Stimulated activated CD4-positive, alpha-beta T cell treated with anti-CD3 and anti-CD28 coated beads, Interleukin-15, amount 100 ng/mL, for 1 hour (primary cell): ENCODE data around the gene QRICH2.
"Not testable (repeated sequence)": the region's sequence is repeated elsewhere in the genome, so short reads cannot be mapped to it uniquely, and the experiment has no call there.

Experiments
- DNase-seq, 2 donors: peaks; one replicate each; pipeline ENCODE4 v3.0.0-alpha.2; 2020; ENCODE audit warnings: low read depth in 1 of 2, low spot score in 1 of 2

Gene QRICH2

DNA sequence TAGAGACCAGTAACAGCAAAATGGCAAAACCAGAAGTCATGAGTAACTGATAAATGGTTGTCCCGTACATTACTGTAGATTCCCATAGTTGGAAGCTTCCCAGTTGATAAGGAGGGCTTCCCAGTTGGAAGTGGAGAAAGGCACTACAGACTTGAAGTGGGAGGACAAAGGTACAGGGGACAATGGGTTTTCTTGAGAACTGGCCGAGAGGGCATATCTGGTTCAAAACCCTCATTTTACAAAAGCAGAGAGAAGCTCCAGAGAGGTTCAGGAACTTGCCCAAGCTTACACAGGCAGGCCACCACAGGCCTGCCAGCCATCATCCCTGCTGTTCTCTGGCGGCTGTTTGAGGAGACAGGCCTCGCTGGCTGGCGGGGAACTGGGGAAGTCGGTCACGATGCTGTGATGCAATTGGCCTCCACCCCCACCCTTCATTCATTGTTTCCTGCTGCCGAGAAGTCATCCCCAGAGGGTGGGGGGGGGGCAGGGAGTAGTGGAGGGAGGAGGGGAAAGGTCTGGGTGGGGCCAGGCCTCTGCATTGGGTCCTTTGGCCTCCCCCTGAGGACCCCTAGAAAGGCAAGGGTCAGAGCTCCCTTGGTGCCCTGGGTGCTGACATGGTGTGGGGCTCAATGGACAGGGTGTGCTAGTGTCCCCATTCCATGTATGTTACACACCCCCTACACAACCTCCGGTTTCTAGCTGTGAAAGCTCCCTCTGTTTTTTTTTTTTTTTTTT is 39.9 kb downstream of the QRICH2 start:
- DNase-seq: peak; percentile 44 to 54

DNA sequence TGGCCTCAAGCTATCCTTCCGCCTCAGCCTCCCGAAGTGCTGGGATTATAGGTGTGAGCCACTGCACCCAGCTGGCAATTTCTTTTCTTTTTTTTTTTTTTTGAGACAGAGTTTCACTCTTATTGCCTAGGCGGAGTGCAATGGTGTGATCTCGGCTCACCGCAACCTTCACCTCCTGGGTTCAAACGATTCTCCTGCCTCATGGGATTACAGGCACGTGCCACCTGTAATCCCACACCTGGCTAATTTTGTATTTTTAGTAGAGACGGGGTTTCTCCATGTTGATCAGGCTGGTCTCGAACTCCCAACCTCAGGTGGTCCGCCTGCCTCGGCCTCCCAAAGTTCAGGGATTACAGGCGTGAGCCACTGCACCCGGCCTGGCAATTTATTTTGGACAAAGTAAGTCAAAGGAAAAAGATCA is 40.5 kb downstream of the QRICH2 start:
- not testable (repeated sequence) for DNase-seq

DNA sequence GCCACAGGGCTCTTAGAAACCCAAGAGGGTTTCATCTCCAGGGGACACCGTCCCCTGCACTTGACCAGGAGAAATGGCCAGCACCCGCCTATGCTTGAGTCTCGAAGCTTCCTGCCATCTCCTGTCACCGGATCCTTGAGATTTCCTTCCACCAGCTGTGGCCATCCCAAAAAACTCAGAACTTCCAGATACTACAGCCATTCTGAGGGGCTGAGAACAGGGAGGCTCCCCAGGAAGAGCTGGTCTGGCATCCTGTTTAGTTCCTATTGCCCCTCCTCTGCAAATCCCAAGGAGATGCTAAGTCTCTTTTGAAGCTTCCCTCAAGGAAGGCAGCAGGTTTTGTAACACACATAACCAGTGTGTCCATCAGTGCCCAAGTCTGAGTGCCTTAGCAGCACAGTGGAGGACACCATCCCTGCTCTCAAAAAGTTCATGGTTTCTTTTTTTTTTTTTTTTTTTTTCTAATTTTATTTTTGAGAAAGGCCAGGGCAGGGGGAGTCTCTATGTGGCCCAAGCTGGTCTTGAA is 41.0 kb downstream of the QRICH2 start:
- no peak for DNase-seq

DNA sequence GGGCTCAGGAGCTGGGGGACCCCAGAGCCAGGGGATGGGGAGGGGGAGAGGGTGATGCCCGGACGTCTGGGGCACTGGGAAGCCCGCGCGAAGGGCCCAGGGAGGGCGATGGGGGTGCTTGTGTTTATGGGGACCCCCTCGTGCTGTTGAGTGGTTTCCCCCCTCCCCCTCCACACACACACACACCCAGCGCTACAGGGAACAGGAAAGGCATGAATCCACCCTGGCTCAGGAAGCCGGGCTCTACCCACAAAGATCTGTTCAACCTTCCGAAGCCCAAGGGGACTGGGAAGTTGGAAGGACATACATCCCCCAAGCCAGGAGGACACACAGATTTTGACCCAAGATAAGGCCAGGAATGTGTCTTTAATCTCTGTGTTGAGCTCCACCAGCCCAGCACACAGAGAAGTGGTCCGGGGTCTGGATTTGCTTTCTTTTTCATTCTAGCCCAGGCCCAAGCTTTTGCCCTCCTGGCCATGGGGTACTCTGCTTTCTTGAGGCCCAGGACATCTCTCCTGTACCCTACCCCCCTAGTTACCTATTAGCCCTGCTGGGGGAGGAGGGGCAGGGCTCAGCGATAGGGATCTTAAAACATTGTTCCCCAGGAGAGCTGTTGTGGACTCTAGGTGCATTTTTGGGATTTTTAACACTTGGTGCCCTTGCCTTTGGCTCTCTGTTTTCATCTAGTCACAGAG is 41.7 kb downstream of the QRICH2 start:
- no peak for DNase-seq

DNA sequence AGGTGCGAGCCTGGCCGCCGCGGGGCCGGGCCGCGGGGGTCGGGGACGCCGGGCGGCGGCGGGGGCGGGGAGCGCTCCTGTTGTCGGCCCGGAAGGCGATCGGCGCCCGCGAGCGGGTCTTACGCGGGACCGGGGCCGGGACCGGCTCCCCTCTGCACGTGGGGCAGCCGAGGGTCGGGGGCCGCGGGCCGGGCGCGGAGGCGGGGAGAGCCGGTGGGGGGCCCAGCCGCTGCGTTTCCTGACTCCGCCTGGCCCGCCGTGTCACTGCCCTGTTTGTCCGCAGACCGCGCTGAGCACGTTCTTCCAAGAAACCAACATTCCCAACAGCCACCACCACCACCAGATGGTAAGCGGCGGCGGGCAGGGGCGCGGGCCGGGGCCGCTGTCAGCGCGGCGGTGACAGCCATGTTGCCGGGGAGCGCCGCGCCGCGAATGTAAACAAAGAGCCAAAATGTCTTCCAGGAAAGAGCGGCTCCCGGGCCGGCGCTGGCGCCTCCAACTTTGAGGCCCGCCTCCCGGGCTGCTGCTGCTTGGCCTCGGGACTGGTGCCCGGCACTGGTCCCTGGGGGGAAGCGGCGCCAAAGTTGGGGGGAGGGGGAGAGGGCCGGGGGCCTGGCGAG is 42.3 kb downstream of the QRICH2 start:
- peak in 1 of 2 donors; percentile 30 for DNase-seq

DNA sequence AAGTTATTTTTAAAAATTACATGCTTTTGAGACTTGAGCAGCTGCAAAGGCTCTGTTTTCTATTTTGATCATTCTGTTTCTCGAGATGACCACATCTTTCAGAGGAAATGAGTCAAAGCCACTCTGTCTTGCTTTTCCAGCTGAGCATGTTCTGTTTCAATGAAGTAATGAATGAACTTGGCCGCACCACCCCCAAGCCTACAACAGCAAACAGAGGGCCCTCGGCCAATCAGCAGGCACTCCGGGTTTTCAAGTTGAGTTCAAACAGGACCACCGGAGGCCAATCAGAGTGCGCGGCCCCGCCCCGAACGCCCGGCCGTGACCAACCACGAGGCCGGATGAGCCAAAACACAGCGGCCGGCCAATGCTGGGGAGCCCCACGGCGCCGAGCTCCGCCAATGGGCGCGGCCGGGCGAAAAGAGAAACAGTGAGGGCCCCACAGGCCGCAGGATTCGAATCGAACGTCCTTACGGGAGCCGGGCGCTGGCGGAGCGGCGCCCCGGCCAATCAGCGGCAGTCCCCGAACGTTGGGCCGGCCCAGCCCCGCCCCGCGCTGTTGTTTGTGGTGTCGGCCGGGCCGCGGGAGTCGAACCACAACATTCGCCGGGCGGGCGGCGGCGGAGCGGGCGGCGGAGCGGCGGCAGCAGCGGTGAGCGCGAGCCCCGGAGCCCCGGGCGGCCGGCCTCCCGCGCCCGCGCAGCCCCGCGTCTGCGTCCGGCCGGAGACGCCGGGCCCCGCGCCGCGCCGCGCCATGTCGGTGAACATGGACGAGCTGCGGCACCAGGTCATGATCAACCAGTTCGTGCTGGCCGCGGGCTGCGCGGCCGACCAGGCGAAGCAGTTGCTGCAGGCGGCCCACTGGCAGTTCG is 43.1 kb downstream of the QRICH2 start, which contains the start of gene UBALD2:
TSS of gene UBALD2 (plus strand) at position 594 of the 869 bp plus-strand sequence. CDS start at position 752, 158 bp downstream.
- peak; percentile 96 to 99 for DNase-seq

DNA sequence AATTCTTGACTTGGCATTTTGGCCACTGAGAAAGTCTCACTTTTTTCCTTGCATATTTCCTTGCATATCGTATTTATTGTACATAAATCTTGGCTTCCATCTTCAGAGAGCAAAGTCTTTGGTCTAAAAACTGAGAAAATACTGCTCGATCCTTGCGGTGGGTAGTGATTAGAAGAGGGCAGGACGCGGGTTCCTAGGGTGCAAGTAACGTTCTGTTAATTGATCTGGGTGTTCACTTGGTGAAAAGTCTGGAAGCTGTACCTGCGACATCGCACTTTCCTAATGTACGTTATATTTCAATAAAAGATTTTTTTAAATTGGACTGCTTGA is 43.7 kb downstream of the QRICH2 start:
- no peak for DNase-seq

DNA sequence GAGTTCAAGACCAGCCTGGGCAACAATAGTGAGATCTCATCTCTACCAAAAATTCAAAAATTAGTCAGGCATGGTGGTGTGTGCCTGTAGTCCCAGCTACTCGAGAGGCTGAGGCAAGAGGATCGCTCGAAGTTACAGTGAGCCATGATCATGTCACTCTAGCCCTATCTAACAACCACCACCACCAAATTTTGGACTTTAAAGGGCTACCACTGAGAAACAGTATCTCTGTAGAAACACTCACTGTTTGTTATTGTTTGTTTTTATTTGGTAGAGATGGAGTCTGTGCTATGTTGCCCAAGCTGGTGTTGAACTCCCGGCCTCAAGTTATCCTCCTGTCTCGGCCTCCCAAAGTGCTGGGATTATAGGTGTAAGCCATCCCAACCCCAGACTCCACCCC is 44.2 kb downstream of the QRICH2 start:
- no peak for DNase-seq

DNA sequence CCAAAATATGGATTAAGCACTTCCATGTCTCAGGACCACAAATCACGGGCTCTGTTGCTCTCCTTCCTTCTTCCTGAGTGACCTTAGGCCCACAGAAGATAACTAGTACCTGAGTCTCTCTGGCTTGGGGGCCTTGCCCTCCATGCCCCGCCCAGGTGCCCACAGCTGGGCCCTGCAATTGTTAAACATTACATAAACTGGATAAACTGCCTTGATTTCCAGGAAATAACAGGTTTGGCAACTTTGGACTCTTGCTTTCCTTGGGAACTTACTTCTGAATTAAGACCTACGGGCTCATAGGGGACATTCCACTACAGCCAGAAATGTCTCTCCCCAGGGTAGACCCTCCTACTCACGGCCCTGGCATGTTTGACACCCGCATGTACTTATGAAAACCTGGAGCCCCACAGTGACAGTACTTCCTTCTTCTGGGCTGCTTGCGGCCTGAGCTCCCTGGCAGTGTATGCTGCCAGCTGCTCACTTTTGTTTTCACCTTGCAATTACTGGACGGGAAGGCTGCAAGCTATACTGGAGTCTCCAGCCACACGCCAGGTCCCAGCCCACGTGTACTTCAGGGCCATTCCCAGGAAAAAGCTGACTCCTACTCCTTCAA is 45.2 kb downstream of the QRICH2 start:
- no peak for DNase-seq

DNA sequence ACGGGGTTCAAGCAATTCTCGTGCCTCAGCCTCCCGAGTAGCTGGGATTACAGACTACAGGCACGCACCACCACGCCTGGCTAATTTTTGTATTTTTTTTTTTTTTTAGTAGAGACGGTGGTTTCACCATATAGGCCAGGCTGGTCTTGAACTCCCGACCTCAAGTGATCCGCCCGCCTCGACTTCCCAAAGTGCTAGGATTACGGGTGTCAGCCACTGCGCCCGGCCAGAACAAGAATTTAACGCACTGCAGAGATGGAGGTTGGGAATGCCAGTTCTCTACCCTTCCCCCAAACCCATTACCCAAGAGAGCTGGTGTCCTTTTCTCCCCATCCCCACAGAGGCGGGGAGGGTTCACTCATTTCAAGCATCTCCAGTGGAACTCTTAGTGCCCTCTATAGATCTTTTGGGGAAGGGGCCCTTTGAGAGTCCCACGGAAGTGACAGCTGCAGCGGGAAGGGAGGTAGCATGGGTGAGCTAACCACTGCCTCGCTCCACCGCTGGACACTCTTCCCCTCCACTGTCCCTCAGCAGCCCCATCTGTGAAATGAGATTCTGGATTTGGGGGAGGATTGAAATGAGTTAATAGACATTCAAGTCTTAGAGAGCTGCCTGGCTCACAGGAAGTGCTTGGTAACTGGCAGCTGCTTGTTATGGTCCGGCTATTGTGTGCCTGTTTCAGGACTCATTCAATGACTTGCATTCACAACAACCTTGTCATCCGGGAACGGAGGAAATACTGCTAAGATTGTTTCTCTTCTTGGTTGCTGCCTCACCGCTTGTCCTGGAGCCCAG is 46.5 kb downstream of the QRICH2 start:
- DNase-seq: no peak

DNA sequence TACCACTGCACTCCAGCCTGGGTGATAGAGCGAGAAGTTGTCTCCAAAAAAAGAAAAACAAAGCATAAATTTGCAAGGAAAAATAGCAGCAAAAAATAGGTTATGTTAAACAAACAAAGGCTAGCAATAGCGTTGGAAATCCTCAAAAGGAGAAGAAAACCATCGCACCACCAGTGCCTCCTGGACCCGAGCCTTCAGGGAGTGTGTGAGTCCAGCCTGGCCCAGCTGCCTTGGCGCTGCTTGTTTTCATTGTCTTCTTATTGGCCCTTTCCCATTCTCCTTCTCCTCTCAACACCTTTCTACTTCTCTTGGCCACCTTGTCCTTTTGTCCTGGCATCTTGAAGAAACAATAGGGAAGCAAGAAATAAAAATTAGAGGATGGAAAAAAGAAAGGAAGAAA is 47.4 kb downstream of the QRICH2 start:
- DNase-seq: no peak

DNA sequence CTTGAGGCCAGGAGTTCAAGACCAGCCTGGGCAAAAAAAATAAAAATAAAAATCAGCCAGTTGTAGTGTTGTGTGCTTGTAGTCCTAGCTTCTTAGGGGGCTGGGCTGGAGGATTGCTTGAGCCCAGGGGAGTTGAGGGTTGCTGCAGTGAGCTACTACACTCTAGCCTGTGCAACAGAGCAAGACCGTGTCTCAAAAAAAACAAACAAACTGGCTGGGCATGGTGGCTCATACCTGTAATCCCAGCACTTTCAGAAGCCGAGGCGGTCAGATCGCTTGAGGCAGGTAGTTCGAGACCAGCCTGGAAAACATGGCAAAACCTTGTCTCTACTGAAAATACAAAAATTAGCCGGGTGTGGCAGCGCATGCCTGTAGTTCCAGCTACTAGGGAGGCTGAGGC is 47.9 kb downstream of the QRICH2 start:
- no peak for DNase-seq

DNA sequence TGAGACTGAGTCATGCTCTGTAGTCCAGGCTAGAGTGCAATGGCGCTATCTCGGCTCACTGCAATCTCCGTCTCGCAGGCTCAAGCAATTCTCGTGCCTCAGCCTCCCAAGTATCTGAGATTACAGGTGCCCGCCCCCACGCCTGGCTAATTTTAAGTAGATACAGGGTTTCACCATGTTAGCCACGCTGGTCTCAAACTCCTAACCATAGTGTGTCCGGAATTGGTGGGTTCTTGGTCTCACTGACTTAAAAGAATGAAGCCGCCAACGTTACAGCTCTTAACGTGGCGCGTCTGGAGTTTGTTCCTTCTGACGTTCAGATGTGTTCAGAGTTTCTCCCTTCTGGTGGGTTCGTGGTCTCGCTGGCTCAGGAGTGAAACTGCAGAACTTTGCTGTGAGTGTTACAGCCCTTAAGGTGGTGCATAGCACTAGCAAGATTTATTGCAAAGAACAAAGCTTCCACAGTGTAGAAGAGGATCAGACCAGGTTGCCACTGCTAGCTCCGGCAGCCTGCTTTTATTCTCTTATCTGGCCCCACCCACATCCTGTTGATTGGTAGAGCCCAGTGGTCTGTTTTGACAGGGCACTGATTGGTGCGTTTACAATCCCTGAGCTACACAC is 51.5 kb downstream of the QRICH2 start:
- not testable (repeated sequence) for DNase-seq

DNA sequence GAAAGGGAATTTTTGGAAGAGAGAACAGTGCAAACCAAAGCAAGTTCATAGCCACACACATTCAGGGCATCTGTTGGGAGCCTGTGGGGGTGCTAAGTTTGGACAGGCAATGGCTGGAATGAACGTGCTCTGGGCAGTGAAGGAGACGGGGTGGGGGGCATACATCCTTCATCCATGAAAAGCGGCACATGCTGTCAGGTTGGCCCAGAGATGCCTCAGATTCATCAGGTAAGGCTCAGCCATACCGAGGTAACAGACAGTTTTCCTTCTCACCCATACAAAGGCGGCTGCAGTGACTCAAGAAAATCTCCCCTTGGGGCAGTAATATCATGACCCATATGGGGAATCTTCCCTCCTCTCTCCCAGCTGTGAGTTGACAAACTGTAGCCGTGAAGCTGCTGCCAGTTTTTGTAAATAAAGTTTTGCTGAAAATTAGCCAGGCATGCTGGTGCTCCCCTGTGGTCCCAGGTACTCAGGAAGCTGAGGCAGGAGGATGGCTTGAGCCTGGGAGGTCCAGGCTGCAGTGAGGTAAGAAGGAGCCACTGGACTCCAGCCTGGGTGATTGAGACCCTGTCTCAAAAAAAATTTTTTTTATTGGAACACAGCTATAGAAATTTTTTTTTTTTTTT is 52.2 kb downstream of the QRICH2 start:
- no peak for DNase-seq

DNA sequence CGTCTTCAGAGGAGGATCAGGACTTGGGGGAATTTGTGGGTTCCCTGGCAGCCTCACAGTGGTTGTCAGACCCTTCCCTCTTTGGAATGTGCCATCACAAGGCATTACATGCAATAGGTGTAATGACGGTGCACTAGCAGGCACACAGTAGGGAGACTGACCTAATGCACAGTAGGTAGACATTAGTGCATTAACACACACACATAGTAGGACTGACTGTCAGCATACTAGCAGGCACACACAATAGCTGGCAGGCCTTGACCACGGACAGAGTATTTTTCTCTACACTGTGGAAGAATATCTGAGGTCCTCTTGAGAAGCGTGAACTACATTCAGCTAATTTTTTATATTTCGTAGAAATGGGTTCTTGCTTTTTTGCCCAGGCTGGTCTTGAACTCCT is 53.8 kb downstream of the QRICH2 start:
- no peak for DNase-seq

DNA sequence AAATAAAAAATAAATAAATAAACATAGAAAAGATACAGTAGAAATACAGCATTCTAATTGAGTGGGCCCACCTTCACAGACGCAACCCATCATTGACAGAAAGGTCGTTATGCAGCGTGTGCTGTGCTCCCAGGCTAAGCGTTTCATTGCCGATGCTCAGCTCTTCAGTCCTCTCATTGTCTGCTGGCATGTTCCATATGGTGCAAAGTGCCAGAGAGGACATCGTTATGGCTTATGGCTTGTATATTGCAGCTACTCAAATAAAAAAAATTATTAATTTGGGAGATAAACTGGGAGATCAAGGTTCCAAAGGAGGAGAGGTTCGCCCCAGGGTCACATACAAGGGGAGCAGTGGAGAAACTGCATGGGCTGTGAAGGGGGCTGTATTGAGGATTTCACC is 54.2 kb downstream of the QRICH2 start:
- no peak for DNase-seq

DNA sequence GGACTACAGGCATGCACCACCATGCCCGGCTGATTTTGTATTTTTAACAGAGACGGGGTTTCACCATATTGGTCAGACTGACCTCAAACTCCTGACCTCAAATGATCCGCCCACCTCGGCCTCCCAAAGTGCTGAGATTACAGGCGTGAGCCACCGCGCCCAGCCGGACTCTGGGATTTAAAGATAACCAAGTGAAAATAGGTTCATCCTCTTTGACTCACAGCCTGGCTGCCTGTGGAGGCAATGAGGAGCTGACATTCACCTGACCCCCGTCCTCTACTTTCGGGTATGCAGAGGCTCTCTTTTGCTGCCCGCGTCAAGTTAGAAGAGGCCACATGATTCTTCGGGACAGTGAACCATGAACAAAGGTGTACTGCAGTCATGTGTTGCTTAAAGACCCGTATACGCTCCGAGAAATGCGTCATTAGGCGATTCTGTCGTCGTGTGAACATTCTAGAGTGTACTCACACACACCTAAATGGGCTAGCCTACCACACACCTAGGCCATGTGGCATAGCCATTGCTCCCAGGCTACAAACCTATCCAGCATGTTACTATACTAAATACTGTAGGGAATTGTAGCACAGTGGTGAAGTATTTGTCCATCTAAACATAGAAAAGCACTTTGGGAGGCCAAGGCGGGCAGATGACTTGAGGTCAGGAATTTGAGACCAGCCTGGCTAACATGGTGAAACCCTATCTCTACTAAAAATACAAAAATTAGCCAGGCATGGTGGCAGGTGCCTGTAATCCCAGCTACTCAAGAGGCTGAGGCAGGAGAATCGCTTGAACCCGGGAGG is 54.9 kb downstream of the QRICH2 start:
- not testable (repeated sequence) for DNase-seq
